C4-2B (cell line): ENCODE data around the gene PLXNA4.

ENCODE experiments used
- ZFX ChIP-seq: fragments of 450-650 bp; IDR thresholded peaks from 2 replicates; pipeline ENCODE4 v1.6.1; 2017
- TF ChIP-seq, protein P1 (sequence below): fragments of 450-650 bp; conservative IDR thresholded peaks from 2 replicates; pipeline ENCODE4 v1.5.1; 2017; ENCODE audit warnings: mild to moderate bottlenecking

DNA sequence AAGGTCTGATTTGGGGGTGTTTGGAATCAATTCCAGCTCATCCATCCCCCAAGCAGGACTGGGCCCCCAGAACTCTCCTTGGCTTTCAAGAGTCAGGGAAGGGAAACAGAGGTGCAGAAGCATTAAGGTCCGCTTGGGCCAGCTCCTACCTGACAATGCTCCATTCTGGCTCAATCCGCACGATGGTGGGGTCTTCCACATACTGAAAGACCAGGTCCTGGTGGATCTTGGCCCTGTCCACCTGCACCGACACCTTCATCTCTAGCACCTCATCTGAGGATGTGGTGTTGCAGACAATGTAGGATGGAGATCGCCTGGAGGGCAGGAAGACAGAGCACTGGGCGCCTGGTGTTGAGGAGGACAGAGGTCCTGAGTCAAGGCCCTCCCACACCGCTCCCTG is 391.1 kb downstream of the PLXNA4 start:
- TF ChIP-seq, protein P1, sequence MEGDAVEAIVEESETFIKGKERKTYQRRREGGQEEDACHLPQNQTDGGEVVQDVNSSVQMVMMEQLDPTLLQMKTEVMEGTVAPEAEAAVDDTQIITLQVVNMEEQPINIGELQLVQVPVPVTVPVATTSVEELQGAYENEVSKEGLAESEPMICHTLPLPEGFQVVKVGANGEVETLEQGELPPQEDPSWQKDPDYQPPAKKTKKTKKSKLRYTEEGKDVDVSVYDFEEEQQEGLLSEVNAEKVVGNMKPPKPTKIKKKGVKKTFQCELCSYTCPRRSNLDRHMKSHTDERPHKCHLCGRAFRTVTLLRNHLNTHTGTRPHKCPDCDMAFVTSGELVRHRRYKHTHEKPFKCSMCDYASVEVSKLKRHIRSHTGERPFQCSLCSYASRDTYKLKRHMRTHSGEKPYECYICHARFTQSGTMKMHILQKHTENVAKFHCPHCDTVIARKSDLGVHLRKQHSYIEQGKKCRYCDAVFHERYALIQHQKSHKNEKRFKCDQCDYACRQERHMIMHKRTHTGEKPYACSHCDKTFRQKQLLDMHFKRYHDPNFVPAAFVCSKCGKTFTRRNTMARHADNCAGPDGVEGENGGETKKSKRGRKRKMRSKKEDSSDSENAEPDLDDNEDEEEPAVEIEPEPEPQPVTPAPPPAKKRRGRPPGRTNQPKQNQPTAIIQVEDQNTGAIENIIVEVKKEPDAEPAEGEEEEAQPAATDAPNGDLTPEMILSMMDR: no peak
- TF ChIP-seq ZFX: no peak
